Fibroblast of the aortic adventitia (primary cell): Measurements from ENCODE around the gene TRIM71. TPM values are rescaled to one million over a fixed set of nuclear protein-coding genes. Genes with fewer than 3 reads are reported as not detected.
"Not testable (repeated sequence)": the region's sequence is repeated elsewhere in the genome, so short reads cannot be mapped to it uniquely, and the experiment has no call there.

Source experiments
- DNase-seq: peaks from one replicate; pipeline ENCODE4 v3.0.0-alpha.2; 2010; ENCODE audit warnings: low read depth
- H3K4me3 ChIP-seq: 2 replicates; pipeline ENCODE4 v1.5.1; 2011; ENCODE audit warnings: low read depth, mild to moderate bottlenecking, control low read depth, low read length, moderate library complexity
- CTCF ChIP-seq: IDR thresholded peaks from 2 replicates; pipeline ENCODE4 v1.5.1; 2011; ENCODE audit warnings: mild to moderate bottlenecking, low read length, control low read depth, inconsistent platforms; ENCODE audit not compliant: insufficient read depth
- total RNA-seq: library from RNA; depleted of rRNA; stranded (reverse); fragments of >200 nt; gene quantifications from 2 replicates; pipeline ENCODE4 v1.2.3, GENCODE V29; 2012; ENCODE audit warnings: low replicate concordance

The TRIM71 gene
- total RNA-seq, 1 donor, result not detected

GRCh38 chr3:32843510-32844321 is 25.9 kb downstream of the TRIM71 start:
- H3K4me3 ChIP-seq, result no peak overlapping the region
- TF ChIP-seq CTCF, result no peak
- DNase-seq, result no peak

GRCh38 chr3:32844322-32844654 is 26.5 kb downstream of the TRIM71 start:
- no peak for TF ChIP-seq CTCF
- no peak overlapping the region for H3K4me3 ChIP-seq
- DNase-seq, result no peak

DNA sequence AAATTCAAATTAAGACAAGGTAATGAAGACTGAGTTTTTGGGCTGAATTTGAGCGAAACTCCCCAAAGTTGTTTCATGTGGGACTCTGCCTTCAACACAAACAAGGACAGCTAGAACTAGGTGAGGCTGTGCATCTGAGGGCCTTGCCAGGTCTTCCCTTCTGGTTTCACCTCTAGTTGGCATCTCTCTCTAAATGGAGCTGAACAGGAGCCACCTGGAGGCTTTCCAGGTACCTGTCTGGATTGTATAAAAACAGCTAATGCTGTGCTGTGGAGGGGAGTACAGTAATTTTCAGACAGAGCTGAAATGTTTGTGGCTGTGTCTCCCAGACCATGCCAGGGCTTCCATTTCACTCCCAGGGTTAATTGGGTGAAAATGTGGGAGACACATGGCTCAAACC is 27.1 kb downstream of the TRIM71 start:
- DNase-seq, result no peak
- no peak for TF ChIP-seq CTCF
- H3K4me3 ChIP-seq, result no peak overlapping the region

DNA sequence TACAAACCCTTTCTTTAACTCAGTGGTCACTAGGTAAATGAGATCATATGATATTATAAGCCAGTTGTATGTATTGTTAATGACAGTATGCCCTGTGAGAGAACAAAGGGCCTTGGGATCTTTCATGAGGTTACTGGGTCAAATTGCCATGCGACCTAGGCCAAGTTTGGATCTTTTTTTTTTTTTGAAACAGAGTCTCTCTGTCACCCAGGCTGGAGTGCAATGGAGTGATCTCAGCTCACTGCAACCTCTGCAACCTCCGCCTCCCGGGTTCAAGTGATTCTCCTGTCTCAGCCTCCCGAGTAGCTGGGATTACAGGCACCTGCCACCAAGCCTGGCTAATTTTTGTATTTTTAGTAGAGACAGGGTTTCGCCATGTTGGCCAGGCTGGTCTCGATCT is 27.7 kb downstream of the TRIM71 start:
- H3K4me3 ChIP-seq, DNase-seq: not testable (repeated sequence)

DNA sequence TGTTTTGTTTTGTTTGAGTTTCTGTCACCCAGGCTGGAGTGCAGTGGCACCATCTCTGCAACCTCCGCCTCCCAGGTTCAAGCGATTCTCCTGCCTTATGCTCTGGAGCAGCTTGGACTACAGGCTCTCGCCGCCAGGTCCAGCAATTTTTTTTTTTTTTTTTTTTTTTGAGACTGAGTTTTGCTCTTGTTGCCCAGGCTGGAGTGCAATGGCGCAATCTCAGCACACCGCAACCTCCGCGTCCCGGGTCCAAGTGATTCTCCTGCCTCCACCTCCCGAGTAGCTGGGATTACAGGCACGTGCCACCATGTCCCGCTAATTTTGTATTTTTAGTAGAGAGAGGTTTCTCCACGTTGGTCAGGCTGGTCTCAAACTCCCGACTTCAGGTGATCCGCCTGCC is 29.2 kb downstream of the TRIM71 start:
- not testable (repeated sequence) for H3K4me3 ChIP-seq, DNase-seq

GRCh38 chr3:32847528-32847927 is 29.7 kb downstream of the TRIM71 start:
- TF ChIP-seq CTCF, result no peak
- H3K4me3 ChIP-seq, result no peak overlapping the region
- no peak for DNase-seq

GRCh38 chr3:32848215-32848614 is 30.4 kb downstream of the TRIM71 start:
- TF ChIP-seq CTCF, result no peak
- H3K4me3 ChIP-seq, result no peak overlapping the region
- DNase-seq, result no peak

DNA sequence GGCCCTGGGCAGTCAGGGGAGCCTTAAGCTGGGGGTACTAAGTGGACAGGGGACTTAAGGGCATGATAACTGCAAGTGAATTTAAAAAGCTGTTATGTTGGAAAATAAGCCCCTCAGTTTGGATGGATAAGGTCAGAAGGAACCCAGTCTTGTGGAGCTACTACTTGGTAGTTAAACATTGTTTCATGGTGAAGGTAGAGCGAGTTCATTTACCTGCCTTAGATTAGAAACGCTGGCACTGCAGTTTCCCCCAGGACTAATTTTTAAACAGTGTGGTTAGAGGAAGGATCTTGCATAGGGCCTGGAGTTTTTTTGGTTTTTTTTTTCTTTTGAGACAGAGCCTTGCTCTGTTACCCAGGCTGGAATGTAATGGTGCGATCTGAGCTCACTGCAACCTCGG is 31.2 kb downstream of the TRIM71 start:
- TF ChIP-seq CTCF, result no peak
- no peak overlapping the region for H3K4me3 ChIP-seq
- no peak for DNase-seq
